H4 (cell line): ENCODE data around the gene VANGL2. TPM values are rescaled to one million over a fixed set of nuclear protein-coding genes. Genes with fewer than 3 reads are reported as not detected.

ENCODE experiments used
- DNase-seq: peaks from one replicate; pipeline ENCODE4 v3.0.0-alpha.2; 2015; ENCODE audit warnings: low spot score
- total RNA-seq: library from RNA; depleted of rRNA; stranded (reverse); fragments of >200 nt; shearing (Covaris generic); gene quantifications from 2 replicates; pipeline ENCODE4 v1.2.3, GENCODE V29; 2014; rRNA removed

Gene VANGL2
- total RNA-seq, 1 experiment from 2014 or later: 1.2 TPM

GRCh38 chr1:160459056-160459455 lies 58.7 kb downstream of the VANGL2 start:
- no peak for DNase-seq

DNA sequence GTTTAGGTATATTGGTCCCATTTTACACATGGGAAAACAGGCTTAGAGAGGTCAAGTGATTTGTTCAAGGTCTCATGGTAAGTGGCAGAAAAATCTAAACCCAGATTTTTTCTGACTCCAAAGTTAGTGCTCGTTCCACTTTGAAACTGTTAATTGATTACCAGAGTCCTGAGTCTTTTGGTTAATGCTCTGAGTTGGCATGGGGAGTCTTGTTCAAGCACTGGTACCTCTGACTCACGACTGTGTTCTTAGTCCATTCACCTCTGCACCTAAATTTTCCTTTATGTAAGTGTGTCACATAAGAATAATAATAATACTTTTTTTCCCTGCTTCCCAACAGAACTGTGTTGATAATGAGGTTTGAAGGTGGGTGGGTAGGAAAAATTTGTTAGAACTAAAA lies 59.3 kb downstream of the VANGL2 start:
- no peak for DNase-seq

DNA sequence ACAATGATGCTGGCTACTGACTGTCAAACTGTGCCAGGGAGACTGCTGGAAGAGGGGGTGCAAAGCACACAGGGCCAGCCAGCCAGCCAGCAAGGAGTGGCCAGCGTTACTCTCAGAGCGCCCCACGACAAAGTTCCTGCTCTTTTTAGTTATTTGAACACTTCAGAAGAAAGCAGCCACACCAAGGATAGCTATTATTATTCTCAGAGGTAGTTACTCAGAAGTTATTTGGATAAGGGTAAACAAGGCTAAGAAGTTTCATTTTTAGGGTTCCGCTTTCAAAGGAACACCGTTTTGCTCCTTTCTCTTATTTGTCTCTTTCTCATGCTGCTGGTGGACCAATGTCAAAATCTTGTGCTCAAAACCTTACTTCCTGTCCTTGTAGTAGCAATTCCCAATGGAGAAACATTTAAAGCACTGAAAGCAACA lies 59.9 kb downstream of the VANGL2 start:
- DNase-seq: no peak

DNA sequence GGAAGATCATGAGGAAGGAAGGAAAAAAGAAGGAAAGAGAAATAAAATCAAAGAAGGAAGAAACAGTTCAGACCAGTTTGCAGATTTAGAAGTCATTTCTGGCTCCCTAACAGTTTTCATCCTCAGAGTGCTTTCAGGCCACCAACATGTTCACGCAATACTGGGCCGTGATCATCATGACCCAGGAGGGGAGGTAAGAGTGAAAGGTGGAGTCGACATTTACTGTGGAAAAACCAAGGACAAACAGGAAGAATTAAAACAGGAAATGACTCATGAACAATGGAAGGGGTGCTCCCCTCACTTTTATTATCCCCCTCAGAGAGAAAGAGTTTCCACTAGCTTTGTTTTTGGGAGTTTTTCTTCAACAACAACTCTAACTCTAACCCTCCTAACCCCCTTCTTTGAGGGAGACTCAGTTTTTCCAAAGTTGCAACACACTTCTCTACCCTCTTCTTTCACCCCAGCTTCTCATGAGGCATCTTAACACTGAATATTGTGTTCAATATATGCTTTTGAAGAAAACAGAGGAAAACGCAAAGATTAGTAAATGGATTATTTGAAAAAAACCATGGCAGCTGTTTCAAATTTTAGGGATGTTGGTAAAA lies 60.4 kb downstream of the VANGL2 start:
- DNase-seq: no peak

GRCh38 chr1:160465123-160465522 lies 64.8 kb downstream of the VANGL2 start:
- no peak for DNase-seq

- no peak for DNase-seq
Measured at GRCh38 chr1:160466961-160467360, 66.6 kb downstream of the VANGL2 start.

- no peak for DNase-seq
Measured at GRCh38 chr1:160467576-160467975, 67.2 kb downstream of the VANGL2 start.

GRCh38 chr1:160471253-160471652 lies 70.9 kb downstream of the VANGL2 start:
- DNase-seq: no peak

GRCh38 chr1:160472112-160472511 lies 71.7 kb downstream of the VANGL2 start:
- DNase-seq: no peak

- DNase-seq: no peak
Measured at GRCh38 chr1:160474392-160475242, 74.3 kb downstream of the VANGL2 start.

Other genes starting within 250 kb of the VANGL2 start
- not detected in 2 replicates for gene ATP1A4, start 249.0 kb upstream of the VANGL2 start, total RNA-seq
- gene CASQ1, start 210.0 kb upstream of the VANGL2 start, total RNA-seq: 0.41 TPM in 1 of 2 replicates, not detected in the other
- gene PEA15, start 195.2 kb upstream of the VANGL2 start, total RNA-seq: 50.7 and 58.8 TPM in 2 replicates
- 22.1 and 22.6 TPM in 2 replicates for gene DCAF8, start 138.0 kb upstream of the VANGL2 start, total RNA-seq
- 71.4 and 80.8 TPM in 2 replicates for gene PEX19, start 115.4 kb upstream of the VANGL2 start, total RNA-seq
- 90.1 and 101 TPM in 2 replicates for gene COPA, start 57.3 kb upstream of the VANGL2 start, total RNA-seq
- gene NCSTN, start 57.2 kb upstream of the VANGL2 start, total RNA-seq: 61.7 and 72.0 TPM in 2 replicates
- 0.04 TPM in 1 of 2 replicates, not detected in the other for gene NHLH1, start 33.5 kb upstream of the VANGL2 start, total RNA-seq
- gene SLAMF6, start 122.7 kb downstream of the VANGL2 start, total RNA-seq: not detected in 2 replicates
- not detected in 2 replicates for gene CD84, start 178.9 kb downstream of the VANGL2 start, total RNA-seq
- not detected in 2 replicates for gene SLAMF1, start 246.5 kb downstream of the VANGL2 start, total RNA-seq